HG03432 (cell line): ENCODE results near the gene KDM2B.
"Not testable (repeated sequence)": the region's sequence is repeated elsewhere in the genome, so short reads cannot be mapped to it uniquely, and the experiment has no call there.

Source experiments
- ATAC-seq: cut with Tn5 transposase; IDR thresholded peaks from one replicate; pipeline ENCODE4 v1.9.1; 2021; ENCODE audit warnings: mild to moderate bottlenecking, moderate library complexity; ENCODE audit not compliant: unreplicated experiment

The KDM2B gene

GRCh38 chr12:121590476-121591143 lies 9.8 kb upstream of the KDM2B start:
- ATAC-seq = peak; percentile 61

- ATAC-seq = not testable (repeated sequence)
Measured at GRCh38 chr12:121584885-121585284, 4.1 kb upstream of the KDM2B start.

GRCh38 chr12:121583334-121583661 lies 2.5 kb upstream of the KDM2B start:
- ATAC-seq = not testable (repeated sequence)

- no peak for ATAC-seq
Measured at GRCh38 chr12:121582583-121583333, 1.9 kb upstream of the KDM2B start.

- ATAC-seq = no peak
Measured at GRCh38 chr12:121581686-121582429, 1.0 kb upstream of the KDM2B start.

- ATAC-seq = peak; percentile 40
Measured at GRCh38 chr12:121579981-121580868, 598 bp downstream of the KDM2B start.

GRCh38 chr12:121579190-121579791 lies 1.5 kb downstream of the KDM2B start:
- no peak for ATAC-seq

- no peak for ATAC-seq
Measured at GRCh38 chr12:121578230-121579189, 2.3 kb downstream of the KDM2B start.

GRCh38 chr12:121577443-121578180 lies 3.2 kb downstream of the KDM2B start:
- ATAC-seq = no peak

- no peak for ATAC-seq
Measured at GRCh38 chr12:121576851-121577391, 3.9 kb downstream of the KDM2B start.

- no peak for ATAC-seq
Measured at GRCh38 chr12:121575952-121576625, 4.7 kb downstream of the KDM2B start.

GRCh38 chr12:121575051-121575450 lies 5.8 kb downstream of the KDM2B start:
- ATAC-seq = no peak

- no peak for ATAC-seq
Measured at GRCh38 chr12:121574025-121574424, 6.8 kb downstream of the KDM2B start.

- ATAC-seq = no peak
Measured at GRCh38 chr12:121571920-121572319, 8.9 kb downstream of the KDM2B start.

GRCh38 chr12:121570467-121571283 lies 10.1 kb downstream of the KDM2B start:
- no peak for ATAC-seq

- no peak for ATAC-seq
Measured at GRCh38 chr12:121568971-121569751, 11.7 kb downstream of the KDM2B start.
